HepG2 (cell line): ENCODE results near the gene ARL5A. TPM values are rescaled to one million over a fixed set of nuclear protein-coding genes. Genes with fewer than 3 reads are reported as not detected.

Experiments
- AGO1 ChIP-seq: fragments of 200-400 bp; formaldehyde crosslinking; IDR thresholded peaks from 2 replicates; pipeline ENCODE4 v1.6.1; 2017; ENCODE audit warnings: mild to moderate bottlenecking, low read depth, low read length, moderate library complexity; ENCODE audit not compliant: poor library complexity, severe bottlenecking
- BCL3 ChIP-seq: sonication (generic); formaldehyde crosslinking; IDR thresholded peaks from 2 replicates; pipeline ENCODE4 v1.5.1; 2020; ENCODE audit warnings: mild to moderate bottlenecking, missing genetic modification reagents, moderate library complexity
- BRD4 ChIP-seq: sonication (generic); formaldehyde crosslinking; IDR thresholded peaks from 2 replicates; pipeline ENCODE4 v1.4.0; 2020; ENCODE audit warnings: missing genetic modification reagents
- CEBPB ChIP-seq: IDR thresholded peaks from 2 replicates; pipeline ENCODE4 v1.6.1; 2011; ENCODE audit warnings: low read depth, low read length, improper control_type of control experiment, borderline replicate concordance
- CEBPG ChIP-seq: IDR thresholded peaks from 2 replicates; pipeline ENCODE4 v1.6.1; 2016
- FOXK2 ChIP-seq: fragments of 450-650 bp; IDR thresholded peaks from 2 replicates; pipeline ENCODE4 v1.6.1; 2016
- FOXP1 ChIP-seq, 2 experiments: fragments of 450-650 bp in 1 of 2; IDR thresholded peaks; 2 replicates each; pipeline ENCODE4 v1.6.1; 2017 to 2018; ENCODE audit warnings: antibody characterized with exemption in 1 of 2
- HNRNPL ChIP-seq: fragments of 200-400 bp; formaldehyde crosslinking; IDR thresholded peaks from 2 replicates; pipeline ENCODE4 v1.6.1; 2017; ENCODE audit warnings: mild to moderate bottlenecking, low read depth, low read length
- HOXA9 ChIP-seq: sonication (generic); formaldehyde crosslinking; IDR thresholded peaks from 2 replicates; pipeline ENCODE4 v1.8.1; 2022; ENCODE audit warnings: missing genetic modification reagents, mild to moderate bottlenecking, moderate library complexity, borderline replicate concordance
- JARID2 ChIP-seq: sonication (generic); formaldehyde crosslinking; IDR thresholded peaks from 2 replicates; pipeline ENCODE4 v1.8.1; 2023; ENCODE audit warnings: missing genetic modification reagents, inconsistent platforms; ENCODE audit not compliant: insufficient replicate concordance
- MXI1 ChIP-seq: IDR thresholded peaks from 3 replicates; pipeline ENCODE4 v1.6.1; 2012; ENCODE audit warnings: low read depth, low read length, inconsistent platforms, borderline replicate concordance
- SALL1 ChIP-seq: sonication (generic); formaldehyde crosslinking; IDR thresholded peaks from 2 replicates; pipeline ENCODE4 v1.8.0; 2022; ENCODE audit warnings: mild to moderate bottlenecking, missing genetic modification reagents
- SOX6 ChIP-seq, 2 experiments: fragments of 450-650 bp in 1 of 2; sonication (generic) in 1 of 2; formaldehyde crosslinking in 1 of 2; IDR thresholded peaks; 2 replicates each; pipeline versions ENCODE4 v1.4.0 to v1.6.1; 2017 to 2020; ENCODE audit warnings: antibody characterized with exemption in 1 of 2, mild to moderate bottlenecking in 1 of 2, missing genetic modification reagents in 1 of 2
- YY1 ChIP-seq: IDR thresholded peaks from 2 replicates; pipeline ENCODE4 v1.6.1; 2011; ENCODE audit warnings: low read length, low read depth, moderate library complexity, mild to moderate bottlenecking; ENCODE audit not compliant: insufficient read depth, insufficient replicate concordance
- ZBTB1 ChIP-seq: sonication (generic); formaldehyde crosslinking; IDR thresholded peaks from 2 replicates; pipeline ENCODE4 v1.4.0; 2020; ENCODE audit warnings: missing genetic modification reagents, borderline replicate concordance
- ZBTB8A ChIP-seq: sonication (generic); formaldehyde crosslinking; IDR thresholded peaks from 2 replicates; pipeline ENCODE4 v1.4.0; 2020; ENCODE audit warnings: mild to moderate bottlenecking, low read depth, missing genetic modification reagents, borderline replicate concordance
- ZNF232 ChIP-seq: sonication (generic); formaldehyde crosslinking; IDR thresholded peaks from 2 replicates; pipeline ENCODE4 v1.4.0; 2020; ENCODE audit warnings: missing genetic modification reagents, borderline replicate concordance
- ZNF292 ChIP-seq: sonication (generic); formaldehyde crosslinking; IDR thresholded peaks from 2 replicates; pipeline ENCODE4 v1.8.1; 2022; ENCODE audit warnings: mild to moderate bottlenecking, low read depth, missing genetic modification reagents, borderline replicate concordance
- ZNF296 ChIP-seq: sonication (generic); formaldehyde crosslinking; conservative IDR thresholded peaks from 2 replicates; pipeline ENCODE4 v1.5.0; 2020; ENCODE audit warnings: mild to moderate bottlenecking, missing genetic modification reagents
- ZNF431 ChIP-seq: sonication (generic); formaldehyde crosslinking; IDR thresholded peaks from 2 replicates; pipeline ENCODE4 v1.9.0; 2022; ENCODE audit warnings: missing genetic modification reagents, low read depth, mild to moderate bottlenecking, borderline replicate concordance
- ZNF772 ChIP-seq: sonication (generic); formaldehyde crosslinking; IDR thresholded peaks from 2 replicates; pipeline ENCODE4 v1.5.0; 2020; ENCODE audit warnings: mild to moderate bottlenecking, missing genetic modification reagents
- polyA plus RNA-seq, 8 experiments: library from polyadenylated mRNA; depleted of rRNA in 3 of 8; stranded (reverse) in 7 of 8; unstranded in 1 of 8; fragments of >200 nt; fragmentation: Illumina TruSeq in 4 of 8; extraction: Trizol in 4 of 8; gene quantifications; 2 replicates each; pipeline versions ENCODE4 v1.2.1 to v1.2.3, GENCODE V29; 2011 to 2016; ENCODE audit warnings: low read depth in 4 of 8, missing spikeins in 1 of 8, mixed read lengths in 1 of 8; ENCODE audit not compliant: insufficient read depth in 1 of 8
- total RNA-seq, 5 experiments: library from RNA; depleted of rRNA; stranded (reverse); fragments of >200 nt; fragmentation: Illumina TruSeq; extraction: Trizol; gene quantifications; 2 replicates each; pipeline ENCODE4 v1.2.3, GENCODE V29; 2016; ENCODE audit warnings: low read depth in 1 of 5
- TF ChIP-seq, protein P1 (sequence below): sonication (generic); formaldehyde crosslinking; IDR thresholded peaks from 2 replicates; pipeline ENCODE4 v1.4.0; 2020; ENCODE audit warnings: missing genetic modification reagents, borderline replicate concordance
- TF ChIP-seq, protein P2 (sequence below): sonication (generic); formaldehyde crosslinking; IDR thresholded peaks from 2 replicates; pipeline ENCODE4 v1.8.0; 2022; ENCODE audit warnings: mild to moderate bottlenecking, missing genetic modification reagents
- TF ChIP-seq, protein P3 (sequence below): sonication (generic); formaldehyde crosslinking; conservative IDR thresholded peaks from 2 replicates; pipeline ENCODE4 v1.8.0; 2022; ENCODE audit warnings: missing genetic modification reagents

Gene ARL5A
- total and polyA plus RNA-seq, 2 of the 13 experiments (the other 11 are each of a cell fraction or from before 2014, with no cell fraction given): 47.5 to 149 TPM

GRCh38 chr2:151760139-151760650 lies 68.0 kb downstream of the ARL5A start (continued):
- TF ChIP-seq, protein P1, sequence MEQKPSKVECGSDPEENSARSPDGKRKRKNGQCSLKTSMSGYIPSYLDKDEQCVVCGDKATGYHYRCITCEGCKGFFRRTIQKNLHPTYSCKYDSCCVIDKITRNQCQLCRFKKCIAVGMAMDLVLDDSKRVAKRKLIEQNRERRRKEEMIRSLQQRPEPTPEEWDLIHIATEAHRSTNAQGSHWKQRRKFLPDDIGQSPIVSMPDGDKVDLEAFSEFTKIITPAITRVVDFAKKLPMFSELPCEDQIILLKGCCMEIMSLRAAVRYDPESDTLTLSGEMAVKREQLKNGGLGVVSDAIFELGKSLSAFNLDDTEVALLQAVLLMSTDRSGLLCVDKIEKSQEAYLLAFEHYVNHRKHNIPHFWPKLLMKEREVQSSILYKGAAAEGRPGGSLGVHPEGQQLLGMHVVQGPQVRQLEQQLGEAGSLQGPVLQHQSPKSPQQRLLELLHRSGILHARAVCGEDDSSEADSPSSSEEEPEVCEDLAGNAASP (CRISPR knock-in tag): peak; percentile 82; the same call in 1 of the 2 replicates
- TF ChIP-seq ZBTB1 (CRISPR knock-in tag) (no peak), BRD4 (CRISPR knock-in tag) (no peak), BCL3 (CRISPR knock-in tag) (no peak), FOXK2 (no peak), ZBTB8A (CRISPR knock-in tag) (no peak), FOXP1 (IDR thresholded peaks at IDR 0.05) (no peak), FOXP1 (CRISPR knock-in tag; IDR thresholded peaks at IDR 0.05) (peak; percentile 83), MXI1 (peak; percentile 59; the same call in 1 of the 3 replicates), JARID2 (CRISPR knock-in tag) (no peak), SOX6 (IDR thresholded peaks at IDR 0.05) (no peak), SOX6 (CRISPR knock-in tag; IDR thresholded peaks at IDR 0.05) (peak; percentile 62), HOXA9 (CRISPR knock-in tag) (no peak), ZNF772 (CRISPR knock-in tag) (peak; percentile 93; the same call in 1 of the 2 replicates), ZNF232 (peak; percentile 80; the same call in 1 of the 2 replicates), ZNF292 (CRISPR knock-in tag) (peak; percentile 99; the same call in 1 of the 2 replicates), HNRNPL (0 out of 2 replicates have a peak, but pooled peaks have one; percentile 27), SALL1 (CRISPR knock-in tag) (peak; percentile 97), YY1 (peak; percentile 68), AGO1 (no peak), ZNF431 (CRISPR knock-in tag) (peak; percentile 75; the same call in 1 of the 2 replicates), CEBPB (no peak), ZNF296 (CRISPR knock-in tag) (peak; percentile 84; the same call in 1 of the 2 replicates), CEBPG (0 out of 2 replicates have a peak, but pooled peaks have one; percentile 58)
- TF ChIP-seq, protein P2, sequence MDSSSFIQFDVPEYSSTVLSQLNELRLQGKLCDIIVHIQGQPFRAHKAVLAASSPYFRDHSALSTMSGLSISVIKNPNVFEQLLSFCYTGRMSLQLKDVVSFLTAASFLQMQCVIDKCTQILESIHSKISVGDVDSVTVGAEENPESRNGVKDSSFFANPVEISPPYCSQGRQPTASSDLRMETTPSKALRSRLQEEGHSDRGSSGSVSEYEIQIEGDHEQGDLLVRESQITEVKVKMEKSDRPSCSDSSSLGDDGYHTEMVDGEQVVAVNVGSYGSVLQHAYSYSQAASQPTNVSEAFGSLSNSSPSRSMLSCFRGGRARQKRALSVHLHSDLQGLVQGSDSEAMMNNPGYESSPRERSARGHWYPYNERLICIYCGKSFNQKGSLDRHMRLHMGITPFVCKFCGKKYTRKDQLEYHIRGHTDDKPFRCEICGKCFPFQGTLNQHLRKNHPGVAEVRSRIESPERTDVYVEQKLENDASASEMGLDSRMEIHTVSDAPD (CRISPR knock-in tag): no peak
- TF ChIP-seq, protein P3, sequence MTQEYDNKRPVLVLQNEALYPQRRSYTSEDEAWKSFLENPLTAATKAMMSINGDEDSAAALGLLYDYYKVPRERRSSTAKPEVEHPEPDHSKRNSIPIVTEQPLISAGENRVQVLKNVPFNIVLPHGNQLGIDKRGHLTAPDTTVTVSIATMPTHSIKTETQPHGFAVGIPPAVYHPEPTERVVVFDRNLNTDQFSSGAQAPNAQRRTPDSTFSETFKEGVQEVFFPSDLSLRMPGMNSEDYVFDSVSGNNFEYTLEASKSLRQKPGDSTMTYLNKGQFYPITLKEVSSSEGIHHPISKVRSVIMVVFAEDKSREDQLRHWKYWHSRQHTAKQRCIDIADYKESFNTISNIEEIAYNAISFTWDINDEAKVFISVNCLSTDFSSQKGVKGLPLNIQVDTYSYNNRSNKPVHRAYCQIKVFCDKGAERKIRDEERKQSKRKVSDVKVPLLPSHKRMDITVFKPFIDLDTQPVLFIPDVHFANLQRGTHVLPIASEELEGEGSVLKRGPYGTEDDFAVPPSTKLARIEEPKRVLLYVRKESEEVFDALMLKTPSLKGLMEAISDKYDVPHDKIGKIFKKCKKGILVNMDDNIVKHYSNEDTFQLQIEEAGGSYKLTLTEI: no peak
